HPDE6-E6E7 (cell line): ENCODE measurements around the gene NTMT1.

Experiments
- DNase-seq: peaks from one replicate; pipeline ENCODE4 v3.0.0; 2011; ENCODE audit warnings: missing footprints; ENCODE audit errors: extremely low spot score

The NTMT1 gene

GRCh38 chr9:129597355-129598088, 28.4 kb upstream of the NTMT1 start:
- DNase-seq: no peak

GRCh38 chr9:129598089-129598596, 27.8 kb upstream of the NTMT1 start:
- no peak for DNase-seq

- DNase-seq: no peak
Observed at GRCh38 chr9:129601082-129601674, 24.8 kb upstream of the NTMT1 start.

GRCh38 chr9:129602598-129603415, 23.2 kb upstream of the NTMT1 start:
- DNase-seq: no peak

GRCh38 chr9:129604056-129604765, 21.8 kb upstream of the NTMT1 start:
- no peak for DNase-seq

GRCh38 chr9:129604766-129605163, 21.2 kb upstream of the NTMT1 start:
- DNase-seq: no peak

- DNase-seq: no peak
Observed at GRCh38 chr9:129606161-129607026, 19.6 kb upstream of the NTMT1 start.

GRCh38 chr9:129607027-129607387, 19.0 kb upstream of the NTMT1 start:
- DNase-seq: no peak

GRCh38 chr9:129608561-129609481, 17.1 kb upstream of the NTMT1 start:
- no peak for DNase-seq

GRCh38 chr9:129609486-129610212, 16.3 kb upstream of the NTMT1 start:
- DNase-seq: no peak

- DNase-seq: no peak
Observed at GRCh38 chr9:129610213-129610472, 15.8 kb upstream of the NTMT1 start.

- DNase-seq: no peak
Observed at GRCh38 chr9:129610473-129611306, 15.3 kb upstream of the NTMT1 start.

GRCh38 chr9:129611307-129611800, 14.6 kb upstream of the NTMT1 start:
- DNase-seq: no peak

- no peak for DNase-seq
Observed at GRCh38 chr9:129612123-129612522, 13.8 kb upstream of the NTMT1 start.

- no peak for DNase-seq
Observed at GRCh38 chr9:129612815-129613519, 13.0 kb upstream of the NTMT1 start.

- DNase-seq: no peak
Observed at GRCh38 chr9:129613520-129614175, 12.3 kb upstream of the NTMT1 start.

GRCh38 chr9:129614932-129615331, 11.0 kb upstream of the NTMT1 start:
- no peak for DNase-seq
